Liver (tissue), 9 donors: ENCODE results near the gene ZNF805. TPM values are rescaled to one million over a fixed set of nuclear protein-coding genes. Genes with fewer than 3 reads are reported as not detected.
"Not testable (repeated sequence)": the region's sequence is repeated elsewhere in the genome, so short reads cannot be mapped to it uniquely, and the experiment has no call there.

Experiments used
- DNase-seq: peaks from one replicate; pipeline ENCODE4 v3.0.0-alpha.2; 2017; ENCODE audit warnings: low spot score
- H3K27ac ChIP-seq, 2 donors: one replicate each; pipeline ENCODE4 v1.7.0; 2013; ENCODE audit warnings: inconsistent platforms in 2 of 2, low read length in 2 of 2, control low read depth in 1 of 2, low read depth in 1 of 2, mild to moderate bottlenecking in 1 of 2
- H3K27me3 ChIP-seq, 4 donors: one replicate each; pipeline versions ENCODE4 v1.6.1 to v1.7.0; 2013; ENCODE audit warnings: low read length in 3 of 4, inconsistent platforms in 1 of 4, mild to moderate bottlenecking in 1 of 4, moderate library complexity in 1 of 4; ENCODE audit not compliant: control insufficient read depth in 4 of 4, insufficient read depth in 4 of 4
- H3K36me3 ChIP-seq, 4 donors: one replicate each; pipeline versions ENCODE4 v1.6.1 to v1.7.0; 2013; ENCODE audit warnings: low read length in 3 of 4, mild to moderate bottlenecking in 3 of 4, low read depth in 1 of 4, moderate library complexity in 1 of 4; ENCODE audit not compliant: control insufficient read depth in 4 of 4, insufficient read depth in 3 of 4
- H3K4me1 ChIP-seq, 4 donors: one replicate each; pipeline versions ENCODE4 v1.6.1 to v1.7.0; 2013; ENCODE audit warnings: low read length in 3 of 4, mild to moderate bottlenecking in 3 of 4, moderate library complexity in 1 of 4; ENCODE audit not compliant: control insufficient read depth in 4 of 4, insufficient read depth in 4 of 4
- H3K4me3 ChIP-seq, 3 donors: one replicate each; pipeline versions ENCODE4 v1.6.1 to v1.7.0; 2013; ENCODE audit warnings: low read length in 3 of 3, control low read depth in 1 of 3, low read depth in 1 of 3, mild to moderate bottlenecking in 1 of 3
- H3K9ac ChIP-seq, 2 donors: one replicate each; pipeline ENCODE4 v1.7.0; 2013; ENCODE audit warnings: low read length in 2 of 2, mild to moderate bottlenecking in 2 of 2, moderate library complexity in 2 of 2, control low read depth in 1 of 2, low read depth in 1 of 2
- H3K9me3 ChIP-seq, 4 donors: one replicate each; pipeline versions ENCODE4 v1.6.1 to v1.7.0; 2013; ENCODE audit warnings: low read length in 3 of 4; ENCODE audit not compliant: control insufficient read depth in 4 of 4
- CTCF ChIP-seq: fragments of 150-350 bp; IDR thresholded peaks from 2 replicates; pipeline ENCODE4 v1.5.1; 2017; ENCODE audit warnings: improper control_type of control experiment, low read depth, low read length; ENCODE audit not compliant: missing input control
- FOXA1 ChIP-seq: IDR thresholded peaks from 2 replicates; pipeline ENCODE4 v1.6.1; 2016; ENCODE audit warnings: antibody characterized with exemption
- GABPA ChIP-seq, 2 donors: IDR thresholded peaks in 1 of 2; conservative IDR thresholded peaks in 1 of 2; 2 replicates each; pipeline ENCODE4 v1.6.1; 2016; ENCODE audit warnings: antibody characterized with exemption in 2 of 2, mild to moderate bottlenecking in 1 of 2, moderate library complexity in 1 of 2
- HNF4G ChIP-seq: IDR thresholded peaks from 2 replicates; pipeline ENCODE4 v1.6.1; 2016; ENCODE audit warnings: antibody characterized with exemption
- JUND ChIP-seq, 2 donors: IDR thresholded peaks; 2 replicates each; pipeline ENCODE4 v1.6.1; 2016; ENCODE audit warnings: antibody characterized with exemption in 2 of 2
- MAX ChIP-seq: IDR thresholded peaks from 2 replicates; pipeline ENCODE4 v1.6.1; 2016; ENCODE audit warnings: antibody characterized with exemption
- NR2F2 ChIP-seq: IDR thresholded peaks from 2 replicates; pipeline ENCODE4 v1.6.1; 2016; ENCODE audit warnings: antibody characterized with exemption
- RAD21 ChIP-seq, 2 donors: IDR thresholded peaks; 2 replicates each; pipeline ENCODE4 v1.6.1; 2016; ENCODE audit warnings: antibody characterized with exemption in 2 of 2, mild to moderate bottlenecking in 2 of 2
- REST ChIP-seq: IDR thresholded peaks from 2 replicates; pipeline ENCODE4 v1.6.1; 2016; ENCODE audit warnings: antibody characterized with exemption, mild to moderate bottlenecking
- SP1 ChIP-seq: IDR thresholded peaks from 2 replicates; pipeline ENCODE4 v1.6.1; 2018; ENCODE audit warnings: antibody characterized with exemption, mild to moderate bottlenecking
- TAF1 ChIP-seq: conservative IDR thresholded peaks from 2 replicates; pipeline ENCODE4 v1.6.1; 2016; ENCODE audit warnings: antibody characterized with exemption, mild to moderate bottlenecking
- YY1 ChIP-seq: IDR thresholded peaks from 2 replicates; pipeline ENCODE4 v1.6.1; 2016; ENCODE audit warnings: antibody characterized with exemption, mild to moderate bottlenecking
- WGBS: extraction: QIAGEN DNeasy Blood & Tissue Kit; methylation state at CpG from one replicate; pipeline ENCODE4 v1.1.7; 2013; 5-methylcytosine and 5-hydroxymethylcytosine counted together
- polyA plus RNA-seq, 2 donors: library from polyadenylated mRNA; stranded (reverse) in 1 of 2; unstranded in 1 of 2; fragments of 200-250 nt in 1 of 2; fragments of >200 nt in 1 of 2; fragmentation: Nextera tagmentation in 1 of 2; extraction: Ambion mirVana in 1 of 2; gene quantifications; one replicate each; pipeline versions ENCODE4 v1.2.1 to v1.2.3, GENCODE V29; 2013 to 2015
- total RNA-seq, 2 donors: library from RNA; depleted of rRNA; stranded (reverse); fragments of >200 nt; gene quantifications; one replicate each; pipeline ENCODE4 v1.2.3, GENCODE V29; 2014
- donor health status: healthy.
- donor health status: healthy.
- donor health status: healthy.
- donor health status: healthy.
- donor health status: healthy.

Gene ZNF805
- total and polyA plus RNA-seq, 4 donors: 0.75 to 13.9 (median 7.1) TPM

- H3K9me3 ChIP-seq: peaks cover 4 to 10% (median 7%) of the 10 kb centered on the region in 4 donors
- TF ChIP-seq GABPA (IDR thresholded peaks at IDR 0.05 in 1 of 2, conservative IDR thresholded peaks at IDR 0.05 in 1 of 2): no peak
- no peak for TF ChIP-seq JUND (IDR thresholded peaks at IDR 0.05)
- TF ChIP-seq REST: no peak
- TF ChIP-seq SP1: no peak
- no peak for TF ChIP-seq RAD21 (IDR thresholded peaks at IDR 0.05)
- no peak for TF ChIP-seq TAF1
- no peak for TF ChIP-seq CTCF
- no peak for TF ChIP-seq YY1
- no peak for TF ChIP-seq NR2F2
- TF ChIP-seq FOXA1: no peak
- peak overlapping the region; percentile 91 to 95 (median 92) for H3K4me3 ChIP-seq
- 16% methylated on average over 9 of the region's 9 CpGs for WGBS
- H3K36me3 ChIP-seq: peaks cover 0 to 31% (median 27%) of the 10 kb centered on the region in 4 donors
- DNase-seq: no peak
- no peaks in the 10 kb centered on the region for H3K27me3 ChIP-seq
- H3K27ac ChIP-seq: no peak overlapping the region
- H3K9ac ChIP-seq: peak overlapping the region; percentile 62 to 67
- peaks cover 7 to 14% (median 9%) of the 10 kb centered on the region in 4 donors for H3K4me1 ChIP-seq
Observed at GRCh38 chr19:57192077-57192420, 48.4 kb upstream of the ZNF805 start.

GRCh38 chr19:57192993-57193392, 47.4 kb upstream of the ZNF805 start:
- peaks cover 7 to 14% (median 9%) of the 10 kb centered on the region in 4 donors for H3K4me1 ChIP-seq
- H3K27me3 ChIP-seq: no peaks in the 10 kb centered on the region
- H3K9ac ChIP-seq: no peak overlapping the region
- H3K36me3 ChIP-seq: peaks cover 0 to 36% (median 30%) of the 10 kb centered on the region in 4 donors
- H3K27ac ChIP-seq: no peak overlapping the region
- DNase-seq: no peak
- H3K9me3 ChIP-seq: peaks cover 2 to 7% (median 5%) of the 10 kb centered on the region in 4 donors
- peak overlapping the region in 1 of 3 donors; percentile 12 for H3K4me3 ChIP-seq
- 90% methylated on average over 5 of the region's 5 CpGs for WGBS
- no peak for TF ChIP-seq YY1
- no peak for TF ChIP-seq HNF4G
- no peak for TF ChIP-seq MAX

GRCh38 chr19:57197874-57198273, 42.6 kb upstream of the ZNF805 start:
- H3K9ac ChIP-seq, H3K4me1 ChIP-seq, H3K9me3 ChIP-seq, H3K27me3 ChIP-seq, H3K27ac ChIP-seq, DNase-seq, H3K4me3 ChIP-seq: not testable (repeated sequence)
- peaks cover 1 to 51% (median 37%) of the 10 kb centered on the region in 4 donors for H3K36me3 ChIP-seq
- WGBS: 96% methylated on average over 6 of the region's 6 CpGs
